Lower lobe of right lung (tissue), 2 donors: Measurements from ENCODE around the gene KLHL24. TPM values are rescaled to one million over a fixed set of nuclear protein-coding genes. Genes with fewer than 3 reads are reported as not detected.
"Not testable (repeated sequence)": the region's sequence is repeated elsewhere in the genome, so short reads cannot be mapped to it uniquely, and the experiment has no call there.

Source experiments
- ATAC-seq, 2 donors: fragments of 200-7000 bp; cut with Tn5 transposase; one replicate each; pipeline ENCODE4 v1.9.1; 2020 to 2022; ENCODE audit warnings: mild to moderate bottlenecking in 2 of 2, moderate library complexity in 2 of 2
- DNase-seq: peaks from one replicate; pipeline ENCODE4 v3.0.0-alpha.2; 2020
- H3K27ac ChIP-seq: fragments of 200-600 bp; one replicate; pipeline ENCODE4 v1.8.0; 2022
- H3K27me3 ChIP-seq: fragments of 200-600 bp; one replicate; pipeline ENCODE4 v1.8.0; 2022; ENCODE audit warnings: low read depth
- H3K36me3 ChIP-seq: fragments of 200-600 bp; one replicate; pipeline ENCODE4 v1.8.0; 2022; ENCODE audit warnings: mild to moderate bottlenecking
- H3K4me1 ChIP-seq: fragments of 200-600 bp; one replicate; pipeline ENCODE4 v1.8.0; 2022
- H3K4me3 ChIP-seq: fragments of 200-600 bp; one replicate; pipeline ENCODE4 v1.8.0; 2022; ENCODE audit warnings: mild to moderate bottlenecking
- H3K9me3 ChIP-seq: fragments of 200-600 bp; one replicate; pipeline ENCODE4 v1.8.0; 2022
- CTCF ChIP-seq: fragments of 200-600 bp; IDR thresholded peaks from one replicate; pipeline ENCODE4 v1.8.0; 2022; ENCODE audit warnings: antibody characterized with exemption, mild to moderate bottlenecking
- intact Hi-C: fragments of 100-400 bp; cut with DNase I; formaldehyde crosslinking; loops from one replicate; pipeline ENCODE4 v1.11.0; 2022
- total RNA-seq: library from RNA; stranded (reverse); fragmentation: NEBNext Ultra II Directional; extraction: Animal tissue kit (Norgen Biotek cat#: 25700); gene quantifications from one replicate; pipeline ENCODE4 v1.2.1, GENCODE V29; 2021
- donor health status: DM: no; HTN: yes; CAD: no; lungs with severe emphysema.

Gene KLHL24
- total RNA-seq, 1 donor from 2014 or later, result 93.9 TPM

GRCh38 chr3:183638101-183638852 is 2.9 kb downstream of the KLHL24 start:
- intact Hi-C loops, result no loop called here
- ATAC-seq (no peak), DNase-seq (no peak)
- no peaks in the 10 kb centered on the region for H3K36me3 ChIP-seq
- no peaks in the 10 kb centered on the region for H3K9me3 ChIP-seq
- H3K4me3 ChIP-seq, result peak overlapping the region; percentile 97
- H3K4me1 ChIP-seq, result peaks cover 35% of the 10 kb centered on the region
- no peak for TF ChIP-seq CTCF
- H3K27ac ChIP-seq, result no peak overlapping the region
- no peaks in the 10 kb centered on the region for H3K27me3 ChIP-seq

GRCh38 chr3:183640635-183641034 is 5.2 kb downstream of the KLHL24 start:
- H3K4me3 ChIP-seq, H3K9me3 ChIP-seq, ATAC-seq, H3K27ac ChIP-seq, intact Hi-C loops, H3K27me3 ChIP-seq, DNase-seq: not testable (repeated sequence)
- Histone ChIP-seq H3K36me3 (peaks cover 17% of the 10 kb centered on the region), H3K4me1 (peaks cover 43% of the 10 kb centered on the region)

- no peaks in the 10 kb centered on the region for H3K9me3 ChIP-seq
- H3K27ac ChIP-seq, result no peak overlapping the region
- no peaks in the 10 kb centered on the region for H3K27me3 ChIP-seq
- DNase-seq, result no peak
- no peak for ATAC-seq
- H3K4me3 ChIP-seq, result no peak overlapping the region
- intact Hi-C loops, result no loop called here
- TF ChIP-seq CTCF, result no peak
- H3K36me3 ChIP-seq, result peaks cover 23% of the 10 kb centered on the region
- H3K4me1 ChIP-seq, result peaks cover 43% of the 10 kb centered on the region
These were observed 6.5 kb downstream of the KLHL24 start for GRCh38 chr3:183641882-183642281.

- Histone ChIP-seq H3K4me3 (no peak overlapping the region), H3K27ac (no peak overlapping the region), H3K9me3 (no peaks in the 10 kb centered on the region), H3K27me3 (no peaks in the 10 kb centered on the region), H3K4me1 (peaks cover 19% of the 10 kb centered on the region), H3K36me3 (peaks cover 41% of the 10 kb centered on the region)
- TF ChIP-seq CTCF, result no peak
- no peak for DNase-seq
- intact Hi-C loops, result no loop called here
- ATAC-seq, result no peak
These were observed 8.8 kb downstream of the KLHL24 start for GRCh38 chr3:183644244-183644643.

GRCh38 chr3:183645254-183645653 is 9.8 kb downstream of the KLHL24 start:
- Histone ChIP-seq H3K27ac (no peak overlapping the region), H3K36me3 (peaks cover 46% of the 10 kb centered on the region), H3K27me3 (no peaks in the 10 kb centered on the region), H3K4me1 (peaks cover 19% of the 10 kb centered on the region), H3K4me3 (no peak overlapping the region), H3K9me3 (no peaks in the 10 kb centered on the region)
- intact Hi-C loops, result no loop called here
- no peak for ATAC-seq
- TF ChIP-seq CTCF, result no peak
- DNase-seq, result no peak

GRCh38 chr3:183650554-183650953 is 15.1 kb downstream of the KLHL24 start:
- no peaks in the 10 kb centered on the region for H3K4me1 ChIP-seq
- no peak overlapping the region for H3K27ac ChIP-seq
- no peak overlapping the region for H3K4me3 ChIP-seq
- intact Hi-C loops, result no loop called here
- ATAC-seq (no peak), DNase-seq (no peak)
- peaks cover 38% of the 10 kb centered on the region for H3K9me3 ChIP-seq
- H3K36me3 ChIP-seq, result peaks cover 70% of the 10 kb centered on the region
- no peak for TF ChIP-seq CTCF
- no peaks in the 10 kb centered on the region for H3K27me3 ChIP-seq
